Activated CD4-positive, CD25-positive, alpha-beta regulatory T cell treated with anti-CD3 and anti-CD28 coated beads, Interleukin-2, amount 50 U/mL, for 16 hours (primary cell): ENCODE measurements around the gene IL32.
"Not testable (repeated sequence)": the region's sequence is repeated elsewhere in the genome, so short reads cannot be mapped to it uniquely, and the experiment has no call there.

ENCODE experiments used
- DNase-seq: peaks from one replicate; pipeline ENCODE4 v3.0.0-alpha.2; 2020; ENCODE audit warnings: low read depth, low spot score

IL32 gene

DNA sequence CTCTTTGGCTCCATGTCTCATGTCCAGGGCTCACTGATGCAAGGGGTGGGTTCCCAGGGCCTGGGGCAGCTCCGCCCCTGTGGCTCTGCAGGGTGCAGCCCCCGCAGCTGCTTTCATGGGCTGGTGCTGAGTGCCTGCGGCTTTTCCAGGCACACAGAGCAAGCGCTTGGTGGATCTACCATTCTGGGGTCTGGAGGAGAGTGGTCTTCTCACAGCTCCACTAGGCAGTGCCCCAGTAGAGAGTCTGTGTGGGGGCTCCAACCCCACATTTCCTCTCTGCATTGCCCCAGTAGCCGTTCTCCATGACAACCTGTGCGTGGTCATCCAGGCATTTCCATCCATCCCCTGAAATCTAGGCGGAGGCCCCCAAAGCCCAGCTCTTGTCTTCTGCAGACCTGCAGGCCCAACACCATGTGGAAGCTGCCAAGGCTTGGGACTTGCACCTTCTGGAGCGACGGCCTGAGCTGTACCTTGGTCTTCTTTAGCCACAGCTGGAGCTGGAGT is 5.2 kb downstream of the IL32 start:
- no peak for DNase-seq

DNA sequence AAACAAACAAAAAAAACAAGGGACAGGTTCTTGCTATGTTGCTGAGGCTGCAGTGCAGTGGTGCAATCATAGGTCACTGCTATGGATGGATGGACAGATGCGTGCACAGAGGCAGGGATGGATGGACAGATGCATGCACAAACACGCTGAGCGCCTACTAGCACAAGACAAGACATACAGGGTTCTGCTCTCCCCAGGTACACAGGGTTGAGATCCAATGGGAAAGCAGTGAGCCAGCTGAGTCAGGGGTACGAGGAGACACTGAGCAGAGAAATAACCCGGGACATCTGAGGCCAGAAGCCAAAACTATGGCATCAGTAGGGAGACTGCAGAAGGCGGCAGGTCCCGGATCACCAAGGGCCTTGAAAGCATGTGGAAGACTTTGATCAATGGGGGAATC is 6.2 kb downstream of the IL32 start:
- DNase-seq: no peak

DNA sequence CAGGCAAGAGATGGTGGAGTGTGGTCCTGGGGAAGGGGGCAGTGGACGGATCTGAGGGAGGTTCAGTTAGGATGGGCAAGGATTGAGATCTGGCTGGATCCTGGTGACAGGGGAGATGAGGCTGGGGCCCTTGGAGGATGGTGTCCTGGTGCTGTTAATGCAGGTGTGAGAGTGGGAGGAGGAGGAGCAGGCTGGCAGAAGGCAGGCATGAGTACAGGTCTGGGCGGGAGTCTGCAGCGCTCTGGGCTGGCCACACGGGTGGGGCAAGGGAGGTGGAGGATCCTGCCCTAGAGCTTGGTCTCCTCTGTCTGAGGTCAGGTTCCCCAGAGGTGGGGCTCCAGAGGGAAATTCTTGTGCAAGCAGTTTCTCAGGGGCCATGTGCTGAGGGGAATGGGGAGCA is 6.7 kb downstream of the IL32 start:
- DNase-seq: not testable (repeated sequence)

DNA sequence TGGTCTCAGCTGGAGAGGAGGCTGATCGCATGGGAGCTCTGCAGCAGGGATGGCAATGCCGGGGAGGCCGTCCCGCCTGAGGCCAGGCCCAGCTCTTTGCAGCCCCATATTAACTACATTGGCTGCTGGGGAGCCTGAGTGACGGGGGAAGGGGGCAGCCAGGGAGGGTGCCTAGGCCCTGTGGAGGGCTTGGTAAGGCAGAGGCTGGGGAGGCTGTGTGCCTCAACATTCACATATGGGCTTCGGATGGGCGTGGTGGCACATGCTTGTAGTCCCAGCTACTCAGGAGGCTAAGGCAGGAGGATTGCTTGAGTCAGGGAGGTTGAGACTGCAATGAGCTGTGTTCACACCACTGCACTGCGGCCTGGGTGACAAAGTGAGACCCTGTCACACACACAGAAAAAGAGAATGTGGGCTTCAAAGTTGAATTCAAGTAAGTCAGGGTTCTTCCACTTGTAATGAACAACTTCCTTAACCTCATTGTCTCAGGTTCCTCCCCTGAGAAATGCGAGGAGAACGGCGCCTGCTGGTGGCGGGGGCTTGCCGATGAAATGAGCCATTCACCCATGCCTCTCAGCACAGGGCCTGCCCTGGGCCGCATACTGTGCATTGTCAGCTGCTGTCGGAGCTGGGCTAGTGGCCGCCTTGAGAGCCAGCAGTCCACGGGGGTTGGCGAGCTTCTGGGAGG is 7.3 kb downstream of the IL32 start:
- DNase-seq: not testable (repeated sequence)

DNA sequence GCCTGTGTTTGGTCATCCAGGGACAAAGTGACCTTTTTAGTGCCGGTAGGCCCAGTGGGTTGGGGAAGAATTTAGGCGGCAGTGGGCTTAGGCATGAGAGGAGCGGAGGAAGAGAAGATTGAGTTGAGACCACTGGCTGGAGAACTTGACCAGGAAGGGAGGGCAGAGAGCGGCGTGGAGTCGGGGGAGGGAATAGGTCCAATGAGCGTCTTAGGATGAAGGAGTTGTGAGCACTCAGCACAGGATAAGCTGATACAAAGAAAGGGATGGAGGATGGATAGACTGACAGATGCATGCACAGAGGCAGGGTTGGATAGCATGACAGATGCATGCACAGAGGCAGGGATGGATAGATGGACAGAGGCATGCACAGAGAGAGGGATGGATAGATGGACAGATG is 8.0 kb downstream of the IL32 start:
- no peak for DNase-seq

DNA sequence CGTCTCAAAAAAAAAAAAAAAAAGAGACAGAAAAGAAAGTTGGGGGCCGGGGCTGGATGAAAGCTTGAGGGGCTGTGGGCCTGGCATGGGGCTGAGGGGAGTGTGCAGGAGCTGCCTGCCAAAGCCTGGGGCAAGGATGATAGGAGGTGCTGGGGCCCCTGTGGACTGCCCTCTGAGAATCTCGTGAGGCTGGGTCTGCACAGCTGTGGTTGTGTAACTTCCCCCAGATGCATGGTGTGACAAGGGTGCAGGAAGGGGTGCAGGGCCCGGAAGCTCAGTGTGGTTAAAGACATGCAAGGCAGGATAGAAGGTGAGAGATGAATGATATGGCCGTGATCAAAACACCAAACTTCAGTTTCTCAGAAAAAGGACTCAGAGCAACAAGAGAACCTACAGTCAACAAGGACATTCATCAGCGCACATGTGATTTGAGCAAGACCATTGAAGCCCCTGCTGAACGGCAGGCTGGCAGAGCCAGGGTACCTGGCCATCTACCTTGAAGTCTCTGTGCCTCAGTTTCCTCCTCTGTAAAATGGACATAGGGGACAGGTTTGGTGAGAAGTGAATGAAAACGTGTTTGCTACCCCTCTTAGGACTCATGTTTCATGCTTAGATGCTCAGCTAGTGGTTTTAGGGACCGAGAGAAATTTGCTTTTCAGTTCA is 9.6 kb downstream of the IL32 start:
- DNase-seq: peak; percentile 71

DNA sequence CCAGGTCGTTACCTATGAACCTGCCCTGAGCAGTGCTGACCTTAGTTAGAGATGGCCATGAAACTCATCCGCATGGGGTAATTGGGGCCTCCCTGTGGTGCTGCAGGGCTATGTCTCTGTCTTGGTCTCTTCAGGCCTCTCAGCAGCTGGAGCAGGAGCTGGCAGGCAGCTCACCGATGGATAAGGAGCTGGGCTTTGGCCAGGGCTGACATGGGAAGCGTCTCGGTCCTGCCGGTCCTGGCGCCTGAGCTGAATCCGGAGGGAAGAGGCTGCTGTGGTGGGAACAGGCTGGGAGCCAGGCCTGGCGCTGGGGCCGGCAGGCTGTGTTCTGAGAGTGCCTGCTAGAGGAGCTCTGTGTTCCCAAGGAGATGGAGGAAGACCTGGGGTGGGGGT is 10.1 kb downstream of the IL32 start:
- no peak for DNase-seq

DNA sequence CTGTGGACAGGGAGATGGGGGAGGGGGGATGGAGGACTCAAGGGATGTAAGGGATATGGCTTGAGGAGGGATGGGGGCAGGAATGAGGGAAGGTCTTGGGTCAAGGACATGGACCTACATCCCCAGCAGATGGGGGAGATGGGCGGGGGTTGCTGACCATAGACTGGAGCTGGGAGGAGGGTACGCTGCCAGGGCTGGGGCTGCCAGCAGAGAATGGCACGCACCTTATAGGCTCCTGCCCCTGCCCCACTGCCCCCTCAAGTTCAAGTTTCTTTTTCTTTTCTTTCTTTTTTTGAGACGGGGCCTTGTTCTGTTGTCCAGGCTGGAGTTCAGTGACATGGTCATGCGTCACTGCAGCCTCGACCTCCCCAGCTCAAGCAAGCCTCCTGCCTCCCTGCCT is 10.5 kb downstream of the IL32 start:
- not testable (repeated sequence) for DNase-seq

DNA sequence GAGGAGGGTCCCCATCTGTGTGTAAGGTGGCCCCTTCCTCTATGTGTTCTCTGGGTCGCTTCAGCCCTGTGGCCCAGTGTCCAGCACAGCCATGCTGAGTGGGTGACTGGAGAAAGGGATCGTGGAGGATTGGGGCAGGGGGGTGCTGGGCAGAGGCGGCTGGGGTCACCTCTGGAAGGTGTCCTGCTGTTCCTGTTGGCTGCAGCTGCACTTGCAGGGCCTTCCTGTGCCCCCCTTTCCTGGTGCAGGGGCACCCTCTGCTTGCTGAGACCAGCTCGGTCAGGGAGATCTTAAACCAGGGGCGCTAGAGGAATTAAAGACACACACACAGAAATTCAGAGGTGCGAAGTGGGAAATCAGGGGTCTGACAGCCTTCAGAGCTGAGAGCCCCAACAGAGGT is 11.1 kb downstream of the IL32 start:
- DNase-seq: no peak

DNA sequence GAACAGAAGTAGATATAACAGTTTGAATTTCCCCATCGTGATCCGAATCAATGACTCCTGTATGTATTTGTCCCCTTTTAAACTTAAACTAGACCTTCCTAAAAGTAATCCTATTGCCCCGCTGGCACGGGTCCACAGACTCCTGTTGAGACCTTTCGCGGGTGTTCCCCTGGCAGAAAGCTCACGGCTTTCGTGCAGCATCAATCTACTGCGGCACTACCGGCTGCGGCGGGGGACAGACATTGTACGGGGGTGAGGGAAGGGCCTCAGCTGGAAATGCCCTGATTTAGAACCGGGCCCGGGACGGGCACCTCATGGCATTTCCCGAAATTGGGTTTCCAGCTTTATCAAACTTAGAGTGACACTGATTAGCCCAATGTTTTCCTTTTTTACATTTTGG is 14.6 kb downstream of the IL32 start:
- no peak for DNase-seq

DNA sequence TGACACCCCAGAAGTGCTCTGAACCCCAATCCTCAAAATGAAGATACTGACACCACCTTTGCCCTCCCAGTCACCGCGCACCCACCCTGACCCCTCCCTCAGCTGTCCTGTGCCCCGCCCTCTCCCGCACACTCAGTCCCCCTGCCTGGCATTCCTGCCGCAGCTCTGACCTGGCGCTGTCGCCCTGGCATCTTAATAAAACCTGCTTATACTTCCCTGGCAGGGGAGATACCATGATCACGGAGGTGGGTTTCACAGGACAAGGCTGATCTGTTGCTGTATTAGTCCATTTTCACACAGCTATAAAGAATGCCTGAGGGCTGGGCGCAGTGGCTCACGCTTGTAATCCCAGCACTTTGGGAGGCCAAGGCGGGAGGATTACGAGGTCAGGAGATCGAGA is 16.5 kb downstream of the IL32 start:
- not testable (repeated sequence) for DNase-seq

DNA sequence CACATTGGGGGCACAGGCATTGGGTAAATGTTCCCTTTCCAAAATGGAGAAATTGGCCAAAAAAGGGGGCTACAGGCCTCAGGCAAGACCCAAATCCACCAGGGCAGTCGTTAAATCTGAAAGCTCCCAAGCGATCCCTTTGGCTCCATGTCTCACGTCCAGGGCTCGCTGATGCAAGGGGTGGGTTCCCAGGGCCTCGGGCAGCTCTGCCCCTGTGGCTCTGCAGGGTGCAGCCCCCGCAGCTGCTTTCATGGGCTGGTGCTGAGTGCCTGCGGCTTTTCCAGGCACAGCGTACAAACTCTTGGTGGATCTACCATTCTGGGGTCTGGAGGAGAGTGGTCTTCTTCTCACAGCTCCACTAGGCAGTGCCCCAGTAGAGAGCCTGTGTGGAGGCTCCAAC is 18.0 kb downstream of the IL32 start:
- not testable (repeated sequence) for DNase-seq

DNA sequence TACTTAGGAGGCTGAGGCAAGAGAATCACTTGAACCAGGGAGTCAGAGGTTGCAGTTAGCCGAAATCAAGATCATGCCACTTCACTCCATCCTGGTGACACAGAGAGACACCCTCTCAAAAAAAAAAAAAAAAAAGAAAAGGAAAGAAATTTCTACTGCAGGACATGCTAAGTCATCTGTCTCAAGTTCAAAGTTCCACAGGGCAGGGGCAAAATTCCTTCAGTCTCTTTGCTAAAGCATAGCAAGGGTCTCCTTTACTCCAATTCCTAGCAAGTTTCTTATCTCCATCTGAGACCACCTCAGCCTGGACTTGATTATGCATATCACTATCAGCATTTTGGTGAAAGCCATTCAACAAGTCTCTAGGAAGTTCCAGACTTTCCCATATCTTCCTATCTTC is 19.1 kb downstream of the IL32 start:
- no peak for DNase-seq

DNA sequence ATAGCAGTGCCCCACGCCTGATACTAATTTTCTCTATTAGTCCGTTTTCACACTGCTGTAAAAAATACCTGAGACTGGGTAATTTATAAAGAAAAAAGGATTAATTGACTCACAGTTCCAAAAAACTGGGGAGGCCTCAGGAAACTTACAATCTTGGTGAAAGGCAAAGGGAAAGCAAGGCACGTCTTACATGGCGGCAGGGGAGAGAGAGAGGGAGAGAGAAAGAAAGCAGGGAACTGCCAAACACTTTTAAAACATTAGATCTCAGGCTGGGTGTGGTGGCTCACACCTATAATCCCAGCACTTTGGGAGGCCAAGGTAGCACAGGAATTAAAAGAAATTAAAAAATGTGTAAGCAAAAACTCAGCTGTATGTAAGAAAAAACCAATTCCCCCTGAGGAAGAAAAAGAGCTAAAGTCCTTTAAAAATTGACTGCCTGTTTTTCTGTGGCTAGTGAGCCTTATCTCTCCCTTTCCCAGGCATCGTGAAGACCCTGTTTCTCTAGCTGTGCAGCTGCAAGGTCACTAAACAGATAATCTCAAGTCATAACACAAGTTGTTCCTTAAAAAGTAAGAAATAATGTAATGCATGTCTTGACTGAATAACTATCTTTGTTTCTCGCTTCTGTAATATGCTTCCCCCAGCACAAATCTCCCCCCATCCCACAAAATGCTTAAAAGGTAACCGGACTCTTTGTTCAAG is 19.7 kb downstream of the IL32 start:
- no peak for DNase-seq

DNA sequence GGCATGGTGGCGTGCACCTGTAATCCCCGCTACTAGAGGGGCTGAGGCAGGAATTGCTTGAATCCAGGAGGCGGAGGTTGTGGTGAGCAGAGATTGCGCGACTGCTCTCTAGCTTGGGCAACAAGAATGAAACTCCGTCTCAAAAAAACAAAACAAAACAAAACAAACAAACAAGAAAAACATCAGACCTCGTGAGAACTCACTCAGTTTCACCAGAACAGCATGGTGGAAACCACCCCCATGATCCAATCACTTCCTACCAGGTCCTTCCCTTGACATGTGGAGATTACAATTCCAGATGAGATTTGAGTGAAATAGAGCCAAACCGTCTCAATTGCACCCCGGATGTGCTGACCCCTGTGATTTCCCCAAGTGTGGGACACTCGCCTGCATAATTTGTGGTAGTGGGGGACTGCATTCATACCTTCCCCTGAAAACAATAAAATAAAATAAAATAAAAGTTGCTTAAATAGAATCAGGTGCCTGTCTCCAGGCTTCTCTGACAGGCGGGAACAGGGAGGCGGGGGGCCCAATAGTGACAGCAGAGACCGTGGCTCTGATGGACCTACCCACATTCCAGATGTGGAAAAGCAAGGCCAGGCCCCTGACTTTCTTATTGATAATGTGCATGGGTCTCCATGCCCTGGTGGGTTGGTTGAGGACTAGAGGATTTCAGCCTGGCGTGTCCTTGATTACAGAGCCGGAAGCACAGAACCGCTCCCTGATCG is 20.6 kb downstream of the IL32 start:
- DNase-seq: no peak

DNA sequence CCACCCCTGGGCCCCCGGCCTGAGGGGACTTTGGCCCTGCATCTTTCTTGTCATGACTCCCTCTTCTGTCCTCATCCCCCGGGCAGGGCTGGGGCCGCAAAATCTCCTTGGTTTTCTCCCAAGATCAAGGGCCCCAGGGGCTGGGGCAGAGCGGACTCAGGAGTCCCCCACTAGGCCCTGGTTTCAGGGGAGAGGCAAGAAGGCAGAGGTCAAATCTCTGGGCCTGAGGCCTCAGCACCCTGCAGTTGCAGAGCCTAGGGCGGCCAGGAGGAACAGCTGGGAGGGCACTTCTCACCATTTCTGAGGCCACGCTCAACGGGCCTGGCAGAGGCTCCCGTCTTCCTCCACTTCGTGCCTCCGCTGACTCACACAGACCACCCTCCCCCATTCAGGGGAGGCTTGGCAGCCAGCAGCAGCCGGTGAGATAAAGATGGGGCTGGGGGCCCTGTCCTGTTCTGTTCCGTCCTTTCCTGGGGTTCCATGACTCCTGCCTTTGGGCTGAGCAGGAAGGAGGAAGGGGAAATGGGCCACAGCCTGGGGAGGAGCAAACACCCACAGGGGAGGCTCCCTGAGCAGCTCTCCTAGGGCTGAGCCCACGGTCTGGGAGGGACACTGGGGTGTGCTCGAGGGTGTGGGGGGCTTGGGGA is 21.3 kb downstream of the IL32 start:
- no peak for DNase-seq

DNA sequence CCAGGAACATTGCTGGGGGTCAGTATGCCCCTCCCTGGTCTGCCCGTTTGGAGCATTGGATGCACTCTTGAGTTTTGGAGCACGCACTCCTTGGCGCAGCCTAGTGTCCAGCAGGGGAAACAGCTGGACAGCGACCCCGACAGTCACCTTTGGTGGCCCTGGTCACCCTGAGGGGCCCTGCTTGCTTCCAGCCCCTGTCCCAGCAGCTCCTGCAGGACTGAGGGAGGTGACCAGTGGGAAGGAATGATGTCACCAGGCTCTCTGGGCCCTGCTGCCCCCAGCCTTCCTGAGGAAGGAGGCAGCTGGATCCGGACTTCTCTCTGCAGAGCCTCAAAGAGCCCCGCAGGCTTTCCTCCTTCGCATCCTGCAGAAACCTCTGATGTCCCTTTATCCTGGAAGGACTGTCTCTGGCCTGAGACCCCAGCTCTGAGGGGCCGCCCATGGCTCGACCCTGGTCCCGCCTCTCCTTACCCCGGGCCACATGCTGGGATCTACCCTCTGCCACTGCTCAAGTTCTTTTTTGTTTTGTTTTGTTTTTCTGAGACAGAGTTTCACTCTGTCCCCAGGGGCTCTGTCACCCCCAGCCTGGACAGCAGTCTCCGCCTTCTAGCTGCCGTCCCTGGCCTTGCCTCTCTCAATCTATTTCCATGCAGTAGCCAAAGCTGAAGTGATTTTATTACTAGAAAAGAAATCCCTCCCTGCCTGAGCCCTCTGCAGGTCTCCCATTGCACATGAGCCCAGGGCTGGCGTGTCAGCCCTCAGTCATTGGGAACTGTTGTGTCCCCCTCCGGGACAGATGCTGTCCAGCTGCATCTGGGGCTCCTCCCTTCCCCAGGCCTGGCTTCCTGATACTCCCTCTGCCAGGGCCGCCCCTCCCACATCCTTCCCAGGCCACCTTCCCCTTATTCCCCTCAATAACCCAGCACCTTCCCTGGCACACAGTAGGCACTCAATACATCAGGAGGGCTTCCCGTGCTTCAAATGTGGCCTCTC is 22.1 kb downstream of the IL32 start:
- no peak for DNase-seq

DNA sequence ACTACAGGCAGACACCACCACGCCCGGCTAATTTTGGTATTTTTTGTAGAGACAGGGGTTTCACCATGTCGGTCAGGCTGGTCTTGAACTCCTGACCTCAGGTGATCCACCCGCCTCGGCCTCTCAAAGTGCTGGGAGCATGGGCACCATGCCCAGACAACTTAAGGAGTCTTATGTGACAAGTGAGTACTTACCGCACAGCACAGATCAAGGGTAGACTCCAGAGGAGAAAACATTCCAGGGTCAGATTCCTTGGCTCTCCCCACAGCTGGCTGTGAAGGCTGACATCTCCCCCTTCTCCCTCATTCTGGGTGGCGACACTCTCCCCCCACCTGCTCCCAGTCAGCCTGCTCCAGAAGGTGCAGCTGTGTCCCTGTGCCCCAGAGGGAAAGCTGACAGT is 23.0 kb downstream of the IL32 start:
- DNase-seq: no peak

DNA sequence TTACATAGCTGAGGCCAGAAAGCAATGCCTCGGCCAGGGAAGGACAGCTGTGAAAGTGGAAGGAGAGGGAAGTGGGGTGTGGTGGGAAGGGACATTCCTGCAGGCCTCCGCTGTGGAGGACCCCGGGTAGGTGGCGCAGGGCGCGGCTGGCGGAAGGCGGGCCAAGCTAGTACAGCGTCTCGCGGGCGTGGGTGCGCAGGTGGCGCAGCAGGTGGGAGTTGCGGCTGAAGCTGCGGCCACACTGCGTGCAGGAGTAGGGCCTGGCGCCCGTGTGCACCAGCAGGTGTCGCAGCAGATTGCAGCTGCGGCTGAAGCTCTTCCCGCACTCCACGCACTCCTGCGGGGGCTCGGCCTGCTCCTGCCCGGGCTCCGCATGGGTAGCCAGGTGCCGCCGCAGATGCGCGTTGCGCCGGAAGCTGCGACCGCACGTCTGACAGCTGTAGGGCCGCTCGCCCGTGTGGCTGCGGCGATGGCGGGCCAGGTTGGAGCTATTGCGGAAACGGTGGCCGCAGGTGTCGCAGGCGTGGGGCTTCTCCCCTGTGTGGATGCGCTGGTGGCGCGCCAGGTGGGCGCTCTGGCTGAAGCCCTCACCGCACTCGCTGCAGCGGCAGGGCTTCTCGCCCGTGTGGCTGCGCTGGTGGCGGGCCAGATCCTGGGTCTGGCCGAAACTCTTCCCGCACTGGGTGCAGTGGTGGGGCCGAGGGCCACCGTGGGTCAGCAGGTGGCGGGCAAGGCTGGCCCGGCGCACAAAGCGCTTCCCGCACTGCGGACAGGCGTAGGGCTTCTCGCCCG is 23.7 kb downstream of the IL32 start:
- no peak for DNase-seq
